Activated CD4-positive, CD25-positive, alpha-beta regulatory T cell treated with anti-CD3 and anti-CD28 coated beads, Interleukin-2, amount 50 U/mL, for 24 hours (primary cell): Measurements from ENCODE around the gene HPSE2.
"Not testable (repeated sequence)": the region's sequence is repeated elsewhere in the genome, so short reads cannot be mapped to it uniquely, and the experiment has no call there.

Experiments used
- ATAC-seq, 2 donors: fragments of 150-1000 bp; cut with Tn5 transposase; one replicate each; pipeline ENCODE4 v1.10.0; 2021; ENCODE audit warnings: mild to moderate bottlenecking in 1 of 2, moderate library complexity in 1 of 2

Gene HPSE2

GRCh38 chr10:98916526-98917125 lies 319.0 kb downstream of the HPSE2 start:
- no peak for ATAC-seq

- no peak for ATAC-seq
These were observed 319.7 kb downstream of the HPSE2 start for GRCh38 chr10:98915911-98916310.

- no peak for ATAC-seq
These were observed 325.1 kb downstream of the HPSE2 start for GRCh38 chr10:98910546-98910945.

GRCh38 chr10:98910048-98910447 lies 325.6 kb downstream of the HPSE2 start:
- no peak for ATAC-seq

GRCh38 chr10:98908868-98909267 lies 326.8 kb downstream of the HPSE2 start:
- ATAC-seq, result no peak

GRCh38 chr10:98908247-98908646 lies 327.4 kb downstream of the HPSE2 start:
- ATAC-seq, result not testable (repeated sequence)

GRCh38 chr10:98901441-98902110 lies 334.1 kb downstream of the HPSE2 start:
- ATAC-seq, result no peak

GRCh38 chr10:98899018-98899417 lies 336.6 kb downstream of the HPSE2 start:
- ATAC-seq, result no peak

- ATAC-seq, result no peak
These were observed 343.1 kb downstream of the HPSE2 start for GRCh38 chr10:98892523-98892922.

- no peak for ATAC-seq
These were observed 349.0 kb downstream of the HPSE2 start for GRCh38 chr10:98886686-98887085.

- ATAC-seq, result no peak
These were observed 350.3 kb downstream of the HPSE2 start for GRCh38 chr10:98885378-98885777.

GRCh38 chr10:98881789-98882188 lies 353.9 kb downstream of the HPSE2 start:
- no peak for ATAC-seq

- no peak for ATAC-seq
These were observed 354.7 kb downstream of the HPSE2 start for GRCh38 chr10:98880971-98881370.

GRCh38 chr10:98878921-98879320 lies 356.7 kb downstream of the HPSE2 start:
- no peak for ATAC-seq

- no peak for ATAC-seq
These were observed 357.2 kb downstream of the HPSE2 start for GRCh38 chr10:98878418-98878817.

GRCh38 chr10:98861962-98862361 lies 373.7 kb downstream of the HPSE2 start:
- no peak for ATAC-seq

- no peak for ATAC-seq
These were observed 377.1 kb downstream of the HPSE2 start for GRCh38 chr10:98858525-98858924.

- no peak for ATAC-seq
These were observed 380.1 kb downstream of the HPSE2 start for GRCh38 chr10:98855403-98856189.

- no peak for ATAC-seq
These were observed 383.0 kb downstream of the HPSE2 start for GRCh38 chr10:98852686-98853085.

- ATAC-seq, result no peak
These were observed 387.3 kb downstream of the HPSE2 start for GRCh38 chr10:98848361-98848760.

GRCh38 chr10:98846787-98847186 lies 388.9 kb downstream of the HPSE2 start:
- ATAC-seq, result no peak

GRCh38 chr10:98833542-98833941 lies 402.1 kb downstream of the HPSE2 start:
- no peak for ATAC-seq

- no peak for ATAC-seq
These were observed 402.9 kb downstream of the HPSE2 start for GRCh38 chr10:98832738-98833137.

GRCh38 chr10:98832196-98832595 lies 403.5 kb downstream of the HPSE2 start:
- no peak for ATAC-seq
